ENCODE data around the gene ANK3.

Gene ANK3

DNA sequence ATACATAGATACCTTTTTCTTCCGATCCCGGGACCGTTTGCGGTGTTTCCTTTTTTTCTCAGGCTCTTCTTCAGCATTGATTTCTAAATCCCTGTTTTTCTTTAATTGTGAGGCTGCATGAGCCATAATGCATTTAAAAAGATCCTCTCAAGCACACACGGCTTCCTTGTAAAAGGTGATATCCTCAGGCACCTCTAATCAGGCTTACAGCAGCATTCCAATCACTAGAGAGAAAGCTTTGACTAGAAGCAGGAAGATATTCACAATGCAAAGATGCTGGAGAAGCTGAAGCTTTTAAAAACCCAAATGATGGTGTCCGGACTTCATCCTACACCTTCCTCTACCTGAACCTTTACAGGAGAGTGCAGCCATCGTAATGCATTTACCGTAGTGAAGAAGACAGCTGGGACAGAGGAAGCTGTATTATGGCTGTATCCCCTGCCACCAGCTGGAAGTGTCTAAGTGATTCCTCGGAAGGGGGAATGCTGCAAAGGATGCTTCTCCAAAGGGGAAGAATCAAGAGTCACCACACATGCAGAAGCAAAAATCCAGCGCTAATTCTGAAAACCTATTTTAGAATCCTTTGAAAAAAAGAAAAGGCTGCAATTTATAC is at the start of gene ANK3:
Gene ANK3, minus strand, starts transcription at position 463 of the 613 bp plus-strand sequence. Its CDS starts 337 bp downstream, at position 126.
- no peak for DNase-seq

DNA sequence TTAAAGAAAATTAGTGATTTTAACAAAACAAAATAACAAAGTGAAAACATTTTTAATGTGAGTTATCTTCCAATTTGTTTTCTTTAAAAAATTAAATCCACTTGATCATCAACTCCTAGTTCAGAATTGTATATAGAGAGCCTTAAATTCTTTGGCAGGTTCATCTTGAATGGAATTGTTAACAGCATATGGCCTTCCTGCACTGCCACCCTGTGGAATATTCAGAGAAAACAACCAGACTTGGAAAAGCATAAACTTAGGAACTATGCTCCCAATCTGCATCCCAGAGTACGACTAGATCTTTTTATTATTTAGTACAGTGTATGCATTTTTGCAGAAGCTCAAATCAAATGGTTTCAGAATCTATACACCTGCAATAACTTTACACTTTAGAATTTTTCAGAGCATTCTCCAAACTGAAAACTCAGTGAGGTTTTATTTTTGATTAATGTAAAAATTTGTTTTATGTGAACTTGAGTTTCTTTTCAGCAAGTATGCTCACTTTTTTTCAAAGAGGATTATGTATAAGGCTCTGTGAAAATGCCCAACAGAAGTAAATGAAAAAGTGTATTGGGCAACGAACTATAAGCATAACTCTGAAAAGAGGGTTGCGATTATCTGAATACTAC is 44.9 kb upstream of the ANK3 start:
- no peak for DNase-seq

DNA sequence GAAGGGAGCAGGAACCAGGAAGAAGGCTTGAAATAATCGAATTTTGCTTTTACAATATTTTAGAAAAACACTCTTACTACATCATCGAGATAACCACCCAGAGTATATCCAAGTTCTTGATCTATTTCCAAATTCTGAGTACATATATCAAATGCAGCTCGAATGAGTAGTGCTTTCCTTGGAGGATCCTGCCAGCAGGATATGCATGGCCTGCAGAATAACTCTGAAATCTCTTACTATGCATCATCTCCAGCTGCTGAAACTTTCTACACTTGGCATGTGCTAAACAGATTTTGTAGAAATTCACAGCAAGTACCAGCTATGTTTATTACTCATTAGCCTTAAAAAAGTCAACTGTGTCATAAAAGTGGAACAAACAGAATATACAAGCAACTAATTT is 44.0 kb upstream of the ANK3 start:
- DNase-seq: no peak

DNA sequence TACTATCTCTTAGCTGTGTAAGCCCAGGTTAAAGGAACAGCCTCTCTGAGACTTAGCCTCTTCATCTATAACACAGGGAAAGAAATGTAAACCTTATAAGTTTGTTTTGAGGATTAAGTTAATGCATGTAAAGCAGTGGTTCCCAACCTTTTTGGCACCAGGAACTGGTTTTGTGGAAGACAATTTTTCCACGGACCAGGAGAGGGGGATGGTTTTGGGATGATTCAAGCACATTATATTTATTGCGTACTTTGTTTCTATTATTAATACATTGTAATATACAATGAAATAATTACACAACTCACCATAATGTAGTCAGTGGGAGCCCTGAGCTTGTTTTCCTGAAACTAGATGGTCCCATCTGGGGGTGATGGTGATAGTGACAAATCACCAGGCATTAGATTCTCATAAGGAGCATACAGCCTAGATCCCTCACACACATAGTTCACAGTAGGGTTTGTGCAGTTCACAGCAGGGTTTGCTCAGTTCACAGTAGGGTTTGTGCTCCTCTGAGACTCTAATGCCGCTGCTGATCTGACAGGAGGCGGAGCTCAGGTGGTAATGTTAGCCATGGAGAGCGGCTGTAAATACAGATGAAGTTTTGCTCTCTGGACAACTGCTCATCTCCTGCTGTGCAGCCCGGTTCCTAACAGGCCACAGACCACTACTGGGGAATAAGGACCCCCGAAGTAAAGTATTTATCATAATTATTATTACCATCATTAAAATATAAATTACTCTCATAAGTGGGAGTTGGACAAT is 41.3 kb upstream of the ANK3 start:
- no peak for DNase-seq

DNA sequence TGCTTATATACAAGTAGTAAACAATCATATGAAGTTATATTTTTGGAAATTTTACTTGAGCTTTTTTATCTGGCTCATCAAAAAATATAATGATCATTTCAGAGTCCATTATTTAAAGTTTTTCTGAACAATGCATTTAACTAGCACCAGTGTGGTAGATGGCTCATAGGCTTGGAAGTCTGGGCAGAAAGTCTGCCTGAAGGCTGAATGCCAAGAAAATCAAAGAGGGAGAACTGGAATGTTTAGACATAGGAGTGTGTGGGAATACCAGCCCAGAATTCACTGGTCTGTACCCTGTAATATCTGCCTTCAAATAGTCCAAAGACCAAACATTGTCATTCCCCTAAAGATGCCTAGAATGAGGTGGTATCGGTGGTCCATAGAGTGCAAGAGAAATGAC is 40.3 kb upstream of the ANK3 start:
- no peak for DNase-seq

DNA sequence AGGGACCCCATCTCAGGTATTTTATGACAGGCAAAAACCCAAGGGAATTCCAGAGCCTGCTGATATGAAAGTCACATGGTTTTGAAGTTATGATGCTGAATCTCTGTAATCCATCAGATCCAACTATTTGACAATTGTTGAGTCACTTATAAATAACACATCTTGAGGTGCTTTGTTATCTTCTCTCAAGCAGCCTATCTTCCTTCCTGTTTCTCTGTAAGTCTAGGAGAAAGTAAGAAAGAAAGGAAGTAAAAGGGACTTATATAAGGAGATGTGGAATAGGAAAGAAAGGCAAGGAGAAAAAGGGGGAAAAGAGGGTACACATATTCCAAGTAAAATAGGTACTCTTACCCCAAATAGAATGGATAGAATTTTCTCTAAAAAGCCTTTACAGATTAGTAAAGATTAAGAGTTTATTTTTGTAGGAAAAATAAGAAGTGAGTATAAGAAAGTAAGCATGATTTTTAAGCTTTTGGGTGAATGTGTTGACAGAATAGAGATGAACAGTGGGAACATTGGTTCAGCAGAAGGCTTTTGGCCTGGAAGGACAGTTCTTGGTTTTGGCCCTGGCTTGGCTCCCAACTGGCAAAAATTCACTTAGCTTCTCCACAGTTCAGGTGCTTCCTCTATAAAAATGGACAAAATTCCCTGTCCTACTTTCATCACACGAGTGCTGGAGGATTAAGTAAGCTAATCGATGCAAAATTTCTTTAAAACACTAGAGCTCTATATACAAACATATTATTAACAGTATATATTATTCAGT is 39.6 kb upstream of the ANK3 start:
- DNase-seq: no peak

DNA sequence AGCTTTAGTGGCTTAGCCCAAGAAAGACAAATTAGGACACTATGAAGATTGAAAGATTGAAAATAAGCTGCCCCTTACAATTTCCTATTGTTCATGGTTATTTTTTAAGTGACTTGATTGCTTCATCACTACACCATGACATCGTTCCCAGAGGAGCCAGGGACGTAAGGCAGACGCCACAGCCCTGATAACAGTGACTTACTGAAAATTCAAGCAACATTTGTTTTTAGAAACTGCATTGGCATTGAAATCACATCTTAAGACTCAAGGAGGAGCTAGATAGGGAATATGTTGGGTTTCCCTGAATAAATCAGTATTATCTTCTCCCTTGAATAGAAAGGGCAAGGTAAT is 38.7 kb upstream of the ANK3 start:
- DNase-seq: no peak

DNA sequence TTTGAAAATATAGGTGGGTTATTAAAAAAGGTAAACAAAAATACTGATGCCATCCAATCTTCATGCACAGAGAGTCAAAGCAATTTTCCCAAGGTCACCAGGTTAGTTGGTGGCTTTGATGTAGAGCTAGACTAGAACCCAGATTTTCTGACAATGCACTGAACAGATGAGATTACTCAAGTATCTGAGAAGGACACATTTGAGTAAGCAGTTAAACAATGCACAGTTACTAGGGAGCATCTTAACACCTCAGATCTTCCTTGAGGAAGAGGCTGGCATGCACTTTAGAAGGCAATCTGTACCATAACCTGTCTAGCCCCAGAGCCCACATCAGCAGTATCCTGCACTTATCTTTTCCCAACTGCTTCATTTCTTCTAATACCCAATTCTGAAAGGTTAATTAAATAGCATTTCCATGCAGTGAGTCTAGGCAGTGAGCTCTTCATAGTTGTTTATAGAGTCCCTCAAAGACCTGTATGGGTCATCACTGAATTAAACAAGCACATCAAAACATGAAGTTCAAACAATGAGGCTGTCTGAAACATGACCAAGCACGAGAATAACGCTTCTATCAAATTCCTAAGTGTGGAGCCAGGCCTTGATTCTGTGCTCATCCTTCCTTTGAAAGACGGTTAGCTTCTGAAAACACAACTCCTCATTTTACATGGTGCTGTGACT is 38.2 kb upstream of the ANK3 start:
- no peak for DNase-seq

DNA sequence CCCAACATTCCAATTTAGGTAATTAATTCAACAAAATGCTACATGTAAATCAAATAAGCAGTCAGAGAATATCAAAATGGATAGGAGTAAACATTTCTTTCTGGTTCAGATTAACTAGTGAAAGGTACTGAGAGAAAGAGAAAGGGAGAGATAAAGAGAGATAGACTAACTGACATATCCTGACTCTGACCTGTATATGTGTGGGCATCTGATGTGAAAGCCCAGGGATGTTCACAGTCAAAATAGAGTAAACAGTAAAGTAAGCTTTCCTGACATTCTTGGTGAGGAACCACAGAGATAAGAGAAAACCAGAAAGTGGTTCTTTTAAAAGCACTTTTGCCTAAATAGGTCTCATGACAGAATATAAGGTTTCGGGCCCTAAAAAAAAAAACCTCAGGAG is 37.5 kb upstream of the ANK3 start:
- DNase-seq: no peak

DNA sequence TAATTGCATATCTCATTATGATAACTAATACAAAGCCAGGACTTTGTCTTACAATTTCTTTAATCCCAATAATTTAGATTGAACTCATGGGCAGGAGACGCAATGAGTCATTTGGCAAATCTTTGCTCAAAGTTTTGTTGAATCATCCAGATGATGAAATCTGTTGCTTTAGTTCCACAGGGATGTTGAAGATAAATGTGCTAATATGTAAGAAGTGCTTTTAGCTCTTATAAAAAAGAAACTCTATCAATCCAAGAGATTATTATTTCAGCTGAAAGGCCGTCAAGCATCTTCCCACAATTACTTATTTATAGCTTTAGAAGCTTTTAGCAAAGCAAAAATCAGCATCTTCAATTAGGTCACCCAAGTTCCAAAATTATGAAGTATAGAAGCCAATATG is 36.8 kb upstream of the ANK3 start:
- no peak for DNase-seq

DNA sequence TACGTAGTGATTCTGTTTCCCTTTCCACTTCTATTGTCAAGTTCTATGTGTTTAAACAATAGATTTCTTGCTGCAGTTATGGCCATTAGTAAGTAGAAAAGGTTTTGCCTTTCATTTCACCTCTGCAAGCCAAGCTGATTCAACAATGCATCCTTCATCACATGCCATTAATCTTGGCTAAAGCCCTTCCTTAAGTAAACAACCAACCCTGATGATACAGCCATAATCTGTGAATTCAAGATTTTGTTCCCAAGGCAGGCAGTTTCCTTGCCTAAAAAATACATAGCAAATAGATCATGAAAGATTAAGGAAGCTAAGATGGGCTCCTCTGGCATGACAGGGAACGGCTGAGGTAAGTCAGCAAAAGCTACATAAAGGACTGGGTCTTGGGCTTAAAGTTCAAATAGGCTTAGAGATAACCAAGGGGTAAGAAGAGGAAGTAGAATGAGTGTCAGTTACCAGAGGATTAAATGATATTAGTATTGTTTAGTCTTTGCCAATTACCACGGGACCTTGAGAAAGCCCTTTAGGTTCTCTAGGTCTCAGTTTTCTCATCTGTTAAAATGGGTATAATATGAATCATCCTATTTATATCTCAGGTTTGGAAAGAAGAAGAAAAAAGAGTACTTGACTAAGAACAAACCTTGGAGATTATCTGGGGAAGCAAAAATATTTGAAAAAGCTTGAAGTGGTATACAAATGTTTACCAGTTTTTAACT is 35.9 kb upstream of the ANK3 start:
- no peak for DNase-seq

DNA sequence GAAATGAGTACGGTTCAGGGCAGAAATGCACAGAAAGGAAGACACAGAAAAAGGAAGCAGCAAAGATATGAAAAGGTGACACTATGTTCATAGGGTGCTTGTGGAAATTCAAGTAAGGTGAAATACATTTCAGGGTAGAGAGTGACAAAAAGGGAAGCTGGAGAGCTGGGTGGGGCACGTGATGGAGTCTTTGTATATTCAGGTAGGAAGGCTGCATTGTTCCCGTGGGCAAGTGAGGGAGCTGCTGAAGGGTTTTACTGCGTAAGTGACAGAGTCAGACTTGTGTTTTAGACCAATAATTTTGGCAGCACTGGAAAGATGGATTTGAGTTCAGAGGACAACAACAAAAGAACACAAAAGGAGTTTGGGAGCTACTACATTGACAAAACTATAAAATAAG is 35.3 kb upstream of the ANK3 start:
- no peak for DNase-seq

DNA sequence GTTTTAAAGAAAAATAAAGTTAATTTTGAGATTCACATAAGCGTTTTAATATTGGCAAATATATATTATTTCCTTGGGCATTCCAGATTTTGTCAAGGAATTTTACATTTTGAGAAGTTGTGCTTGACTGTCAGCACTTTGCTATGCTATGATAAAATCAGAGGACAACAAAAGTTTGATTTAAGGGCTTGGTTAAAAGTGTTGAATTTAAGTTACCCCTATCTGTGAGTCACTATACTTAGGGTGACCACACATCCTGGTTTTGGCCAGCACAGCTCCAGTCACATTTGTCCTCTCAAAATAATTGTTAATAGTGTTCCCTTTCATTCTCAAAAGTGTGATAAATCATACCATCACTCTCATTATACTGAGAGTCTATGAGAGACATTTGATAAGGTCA is 34.2 kb upstream of the ANK3 start:
- no peak for DNase-seq

DNA sequence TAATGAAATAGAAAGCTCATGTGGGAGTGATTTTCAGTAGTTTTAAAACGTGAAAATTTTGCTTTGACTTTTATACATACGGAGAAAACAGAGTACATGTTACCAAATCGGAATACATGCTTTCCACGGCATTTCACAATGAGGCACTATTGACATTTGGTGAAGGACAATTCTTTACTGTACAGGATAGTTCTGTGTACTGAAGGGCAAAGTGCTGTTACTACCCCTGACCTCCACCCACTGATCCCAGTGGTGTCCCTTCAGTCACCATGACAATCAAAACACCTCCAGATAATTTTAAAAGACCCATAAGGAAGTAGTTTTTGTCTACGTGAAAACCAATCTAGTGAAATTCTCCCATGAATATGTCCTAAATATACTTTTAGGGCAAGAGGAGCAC is 33.1 kb upstream of the ANK3 start:
- no peak for DNase-seq

DNA sequence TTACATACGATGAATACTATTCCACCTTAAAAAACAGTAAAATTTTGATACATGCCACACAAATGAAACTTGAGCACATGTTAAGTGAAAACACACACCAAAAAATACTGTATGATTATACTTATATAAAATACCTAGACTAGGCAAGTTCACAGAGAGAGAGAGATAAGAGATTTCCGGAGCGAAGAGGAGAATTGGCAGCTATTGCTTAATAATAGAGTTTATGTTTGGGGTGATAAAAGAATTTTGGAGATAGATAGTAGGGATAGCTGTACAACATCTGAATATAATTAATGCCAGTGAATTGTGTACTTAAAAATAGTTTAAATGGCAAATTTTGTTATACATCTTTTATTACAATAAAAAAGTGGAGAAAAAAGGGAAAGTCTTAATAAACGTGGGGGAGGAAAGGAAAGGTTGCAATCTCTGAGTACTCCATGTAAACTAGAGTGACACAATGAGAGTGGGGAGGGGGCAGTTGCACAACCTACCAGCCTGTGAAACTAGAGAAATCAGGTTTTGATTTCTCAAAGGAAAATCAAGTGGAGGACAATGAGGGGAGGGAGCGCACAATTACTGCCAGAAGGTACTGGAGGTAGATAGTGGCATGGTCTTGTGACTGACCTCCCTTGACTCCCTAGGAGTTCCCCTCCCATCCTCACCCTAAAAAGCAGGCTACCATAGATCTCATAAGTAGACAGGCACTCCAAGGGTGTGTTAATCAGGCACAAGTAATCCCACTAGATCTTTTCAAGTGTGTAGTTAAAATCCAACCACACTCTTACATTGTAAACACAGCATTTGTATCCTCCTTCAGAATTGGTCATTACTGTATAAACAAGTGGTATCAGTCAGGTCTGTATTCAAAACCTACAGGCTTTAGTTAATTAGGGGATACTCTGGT is 31.6 kb upstream of the ANK3 start:
- no peak for DNase-seq

DNA sequence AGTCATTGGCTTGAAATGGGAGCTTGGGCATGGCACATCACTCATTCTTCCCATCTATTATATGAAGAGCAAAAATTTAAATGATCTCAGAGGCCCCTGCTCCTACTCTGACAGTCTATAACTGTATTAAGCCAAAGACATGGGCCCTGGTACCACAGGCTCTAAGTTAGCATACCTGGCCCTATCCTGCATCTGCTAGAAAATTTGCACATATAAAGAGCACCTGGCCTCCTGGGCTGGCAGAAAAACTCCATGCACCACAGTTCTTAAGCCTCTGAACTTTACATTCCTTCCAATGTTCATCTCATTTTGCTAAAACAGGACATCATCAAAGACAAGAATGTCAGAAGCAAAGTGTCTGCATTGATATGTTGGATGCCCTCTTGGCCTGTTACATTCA is 29.6 kb upstream of the ANK3 start:
- DNase-seq: no peak

DNA sequence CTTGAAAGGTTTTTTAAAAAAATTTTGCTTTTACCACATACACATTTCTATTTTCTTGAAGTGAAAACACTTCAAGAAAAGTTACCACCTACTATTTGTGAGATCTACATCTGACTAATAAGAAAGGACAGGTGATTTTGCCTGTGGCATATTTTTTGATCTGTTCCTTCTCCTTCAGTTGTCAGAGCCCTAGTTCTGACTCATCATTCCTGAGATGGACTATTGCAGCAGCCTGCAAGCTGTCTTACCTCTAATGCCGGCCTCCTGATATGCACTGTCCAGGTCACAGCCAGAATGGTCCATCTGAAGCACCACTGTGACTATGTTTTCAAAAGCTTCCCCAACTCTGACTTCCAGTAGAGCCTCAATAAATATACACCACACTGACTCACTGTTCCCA is 28.2 kb upstream of the ANK3 start:
- DNase-seq: no peak

DNA sequence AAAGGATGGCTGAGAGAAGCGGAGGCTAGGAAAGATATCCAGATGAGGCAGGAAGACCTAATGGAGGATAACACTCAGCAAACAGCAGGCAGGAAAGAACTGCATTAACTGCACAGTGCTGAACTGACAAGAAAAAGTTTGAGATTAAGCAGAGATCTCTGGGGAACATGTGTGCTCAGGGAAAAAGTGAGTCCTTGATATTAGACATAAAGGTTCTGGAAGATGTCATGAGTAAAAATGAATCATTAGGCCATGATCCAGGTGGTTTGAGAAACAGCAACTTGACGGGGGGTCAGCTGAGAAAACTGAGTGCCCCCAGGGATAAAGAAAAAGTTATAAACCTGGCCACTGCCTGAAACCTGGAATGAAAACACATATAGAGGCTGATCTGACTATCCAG is 27.3 kb upstream of the ANK3 start:
- DNase-seq: no peak

DNA sequence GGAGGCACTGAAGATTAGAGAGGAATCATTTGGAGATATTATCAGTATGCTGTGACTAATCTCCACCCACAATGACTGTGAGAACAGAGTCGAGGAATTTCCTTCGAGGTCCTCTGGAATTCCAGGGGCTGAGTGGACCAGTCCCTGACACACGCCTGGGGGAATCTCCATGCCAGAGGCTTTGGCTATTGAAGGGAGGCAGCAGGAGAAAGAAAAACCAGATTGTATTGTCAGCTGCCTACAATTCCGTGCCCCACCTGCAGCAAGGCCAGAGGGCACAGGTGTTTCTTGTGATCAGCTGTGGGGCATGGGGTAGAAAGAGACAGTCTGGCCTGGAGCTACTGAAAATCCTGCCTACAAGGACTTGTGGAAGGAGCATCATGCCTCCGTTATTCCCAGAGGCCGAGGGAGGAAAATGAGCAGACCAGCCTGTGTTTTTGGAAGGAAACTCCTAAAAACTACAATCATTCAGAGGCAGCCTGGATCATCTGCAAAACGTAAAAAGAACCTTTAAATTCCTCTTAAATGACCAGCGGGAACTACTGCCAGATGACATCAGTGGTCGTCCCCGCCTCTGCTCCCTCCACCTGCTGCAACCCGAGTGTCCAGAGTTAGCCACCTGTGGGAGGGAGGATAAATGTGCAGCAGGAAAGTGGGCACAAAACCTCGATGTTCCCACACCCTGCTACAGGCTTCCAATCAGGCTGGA is 25.4 kb upstream of the ANK3 start:
- DNase-seq: no peak

DNA sequence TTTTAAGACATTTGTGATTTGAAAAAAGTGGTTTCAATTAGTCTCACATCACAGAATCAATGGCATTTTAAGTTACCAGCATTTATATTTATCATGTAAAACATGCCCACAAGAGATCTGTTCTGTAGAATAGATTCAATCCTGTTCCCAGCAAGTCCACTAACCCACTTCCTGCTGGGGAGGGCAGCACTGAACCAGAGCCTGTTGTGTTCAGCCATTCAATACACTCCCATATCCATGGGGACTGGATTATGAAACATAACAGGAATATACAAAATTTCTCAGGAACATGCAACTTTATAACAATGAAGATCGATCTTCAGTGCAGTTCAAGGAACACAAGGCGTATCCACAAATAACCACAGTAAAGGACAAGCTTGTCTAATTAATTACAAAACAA is 24.4 kb upstream of the ANK3 start:
- DNase-seq: no peak

Data from stimulated activated CD4-positive, alpha-beta T cell treated with anti-CD3 and anti-CD28 coated beads, Interleukin-1b, Interleukin-23, amount 100 ng/mL, for 48 hours (primary cell).